Lung (tissue), 12 donors: ENCODE measurements around the gene TGM2. TPM values are rescaled to one million over a fixed set of nuclear protein-coding genes. Genes with fewer than 3 reads are reported as not detected.

Experiments used
- ATAC-seq: fragments of 200-7000 bp; cut with Tn5 transposase; one replicate; pipeline ENCODE4 v1.9.1; 2020; ENCODE audit warnings: moderate number of reproducible peaks; ENCODE audit not compliant: insufficient read depth, low FRiP score
- DNase-seq, 3 donors: peaks; one replicate each; pipeline ENCODE4 v3.0.0-alpha.2; 2013 to 2017
- H3K27ac ChIP-seq, 2 donors: one replicate each; pipeline ENCODE4 v1.5.1; 2013; ENCODE audit warnings: mild to moderate bottlenecking in 2 of 2, moderate library complexity in 2 of 2, control low read depth in 1 of 2, inconsistent platforms in 1 of 2, low read depth in 1 of 2, low read length in 1 of 2
- H3K27me3 ChIP-seq, 3 donors: one replicate each; pipeline ENCODE4 v1.5.1; 2013; ENCODE audit warnings: low read length in 2 of 3; ENCODE audit not compliant: control insufficient read depth in 3 of 3, insufficient read depth in 3 of 3
- H3K36me3 ChIP-seq, 4 donors: one replicate each; pipeline ENCODE4 v1.5.1; 2013; ENCODE audit warnings: low read length in 4 of 4, mild to moderate bottlenecking in 1 of 4, moderate library complexity in 1 of 4; ENCODE audit not compliant: control insufficient read depth in 4 of 4, insufficient read depth in 4 of 4
- H3K4me1 ChIP-seq, 5 donors: one replicate each; pipeline ENCODE4 v1.5.1; 2013; ENCODE audit warnings: low read length in 5 of 5, mild to moderate bottlenecking in 2 of 5, moderate library complexity in 1 of 5; ENCODE audit not compliant: control insufficient read depth in 5 of 5, insufficient read depth in 5 of 5
- H3K4me3 ChIP-seq: one replicate; pipeline ENCODE4 v1.5.1; 2013; ENCODE audit warnings: mild to moderate bottlenecking, control low read depth, moderate library complexity
- H3K9ac ChIP-seq, 2 donors: one replicate each; pipeline ENCODE4 v1.5.1; 2013; ENCODE audit warnings: low read length in 2 of 2, control low read depth in 1 of 2; ENCODE audit not compliant: insufficient read depth in 1 of 2
- H3K9me3 ChIP-seq, 4 donors: one replicate each; pipeline ENCODE4 v1.5.1; 2013; ENCODE audit warnings: low read length in 3 of 4, mild to moderate bottlenecking in 1 of 4, moderate library complexity in 1 of 4; ENCODE audit not compliant: control insufficient read depth in 4 of 4, insufficient read depth in 3 of 4
- CTCF ChIP-seq: IDR thresholded peaks from 2 replicates; pipeline ENCODE4 v1.5.1; 2012; ENCODE audit warnings: mild to moderate bottlenecking; ENCODE audit errors: control extremely low read depth, extremely low read depth
- WGBS, 2 donors: extraction: QIAGEN DNeasy Blood & Tissue Kit; methylation state at CpG; one replicate each; pipeline ENCODE4 v1.1.7; 2013; 5-methylcytosine and 5-hydroxymethylcytosine counted together
- polyA plus RNA-seq, 2 donors: library from polyadenylated mRNA; stranded (reverse); fragments of 200-250 nt; gene quantifications; one replicate each; pipeline ENCODE4 v1.2.1, GENCODE V29; 2013
- total RNA-seq, 2 donors: library from RNA; depleted of rRNA in 1 of 2; stranded (reverse); fragments of >200 nt in 1 of 2; gene quantifications; one replicate each; pipeline ENCODE4 v1.2.1, GENCODE V29; 2014 to 2021
- donor health status: control.
- donor health status: control.
- donor health status: Bipolar disorder and iron deficiency.
- donor health status: healthy.
- donor health status: DM: yes; HTN: yes; CAD: no.

The TGM2 gene
- total and polyA plus RNA-seq, 4 donors: 85.0 to 476 (median 325) TPM

- TF ChIP-seq CTCF: no peak
- Histone ChIP-seq H3K27me3 (no peaks in the 10 kb centered on the region), H3K4me1 (peaks cover 0 to 58% (median 16%) of the 10 kb centered on the region in 5 donors), H3K27ac (peak overlapping the region in 1 of 2 donors; percentile 36), H3K9me3 (no peaks in the 10 kb centered on the region), H3K9ac (no peak overlapping the region), H3K4me3 (no peak overlapping the region), H3K36me3 (no peaks in the 10 kb centered on the region)
- ATAC-seq (no peak), DNase-seq (no peak)
- WGBS, 2 donors: 89 to 94% methylated on average over 6 of the region's 6 CpGs
Measured at GRCh38 chr20:38169636-38170193, 4.6 kb upstream of the TGM2 start.

GRCh38 chr20:38168791-38169589, 3.9 kb upstream of the TGM2 start:
- WGBS, 2 donors: 54 to 59% methylated on average over 8 of the region's 8 CpGs
- Histone ChIP-seq H3K27me3 (no peaks in the 10 kb centered on the region), H3K9ac (no peak overlapping the region), H3K36me3 (no peaks in the 10 kb centered on the region), H3K4me1 (peaks cover 0 to 65% (median 16%) of the 10 kb centered on the region in 5 donors), H3K9me3 (no peaks in the 10 kb centered on the region), H3K4me3 (no peak overlapping the region), H3K27ac (peak overlapping the region in 1 of 2 donors; percentile 30)
- DNase-seq: no peak
- TF ChIP-seq CTCF: no peak
- ATAC-seq: no peak

- DNase-seq: no peak
- Histone ChIP-seq H3K4me1 (peaks cover 0 to 64% (median 14%) of the 10 kb centered on the region in 5 donors), H3K27ac (peak overlapping the region in 1 of 2 donors; percentile 88), H3K4me3 (no peak overlapping the region), H3K9me3 (no peaks in the 10 kb centered on the region), H3K9ac (no peak overlapping the region), H3K27me3 (no peaks in the 10 kb centered on the region), H3K36me3 (no peaks in the 10 kb centered on the region)
- no peak for TF ChIP-seq CTCF
- WGBS, 2 donors: 24 to 33% methylated on average over 7 of the region's 7 CpGs
- ATAC-seq: peak; percentile 12
Measured at GRCh38 chr20:38167851-38168760, 3.0 kb upstream of the TGM2 start.
